ENCODE measurements around the gene THSD7B.

Gene THSD7B

DNA sequence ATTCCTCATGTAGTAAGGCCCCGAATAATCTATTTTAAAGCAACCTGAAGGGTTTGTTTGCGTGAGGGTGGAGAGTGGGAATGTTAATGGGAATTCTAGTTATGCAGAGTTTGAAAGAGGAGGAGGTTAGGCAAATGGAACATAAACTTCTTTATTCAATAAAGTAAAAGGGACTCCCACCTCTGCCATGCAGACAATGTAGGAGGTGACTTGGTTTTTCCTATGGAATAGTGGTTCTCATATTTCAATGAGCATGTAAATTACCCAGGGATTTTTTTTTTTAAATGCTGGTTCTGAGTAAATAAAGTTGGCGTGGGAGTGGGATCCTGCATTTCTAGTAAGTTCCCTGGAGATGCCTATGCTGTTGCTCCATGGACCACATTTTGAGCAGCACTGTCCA, 367.9 kb downstream of the THSD7B start:
- no peak for DNase-seq
- TF ChIP-seq GATA1 (IDR thresholded peaks at IDR 0.05; ENCODE audit: low read depth, low read length) (no peak), POLR2A (IDR thresholded peaks at IDR 0.05; ENCODE audit: low read length) (no peak)

DNA sequence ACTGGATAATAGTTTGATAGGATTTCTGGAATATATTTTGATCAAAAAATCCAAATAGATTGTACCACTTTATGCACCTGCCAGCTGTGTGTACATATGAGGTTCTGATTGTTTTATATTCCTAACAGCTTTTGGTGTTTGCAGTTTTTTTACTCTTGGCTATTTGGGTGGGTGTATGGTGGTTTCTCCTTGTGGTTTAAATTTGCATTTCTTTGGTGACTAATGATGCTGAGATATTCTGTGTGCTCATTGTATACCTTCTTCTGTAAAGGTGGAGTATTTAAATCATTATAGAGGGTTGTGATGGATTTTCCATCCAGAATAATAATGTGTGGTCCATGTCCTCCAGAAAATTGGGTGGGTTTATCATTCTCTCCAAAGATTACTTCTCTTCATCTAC, 372.9 kb downstream of the THSD7B start:
- no peak for DNase-seq
- TF ChIP-seq GATA1 (IDR thresholded peaks at IDR 0.05; ENCODE audit: low read depth, low read length) = no peak
- no peak for TF ChIP-seq POLR2A (IDR thresholded peaks at IDR 0.05; ENCODE audit: low read length)

DNA sequence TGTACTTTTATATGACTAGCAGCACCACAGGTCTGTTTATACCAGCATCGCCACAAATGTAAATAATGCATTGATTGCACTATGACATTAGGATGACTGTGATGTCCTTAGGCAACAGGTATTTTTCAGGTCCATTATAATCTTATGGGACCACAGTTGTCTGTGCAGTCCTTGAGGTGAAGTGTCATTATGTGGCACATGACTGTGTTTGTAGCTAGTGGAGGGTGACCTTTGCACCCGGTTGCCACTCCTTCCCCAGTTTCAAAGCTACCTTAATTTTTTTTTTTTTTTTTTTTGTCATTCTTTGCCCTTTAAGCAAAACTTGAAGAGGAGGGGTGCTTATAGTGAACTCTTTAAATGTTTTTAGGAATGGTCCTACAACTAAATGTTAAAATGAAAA, 386.4 kb downstream of the THSD7B start:
- no peak for DNase-seq
- TF ChIP-seq GATA1 (IDR thresholded peaks at IDR 0.05; ENCODE audit: low read depth, low read length) = no peak
- TF ChIP-seq POLR2A (IDR thresholded peaks at IDR 0.05; ENCODE audit: low read length) = no peak

DNA sequence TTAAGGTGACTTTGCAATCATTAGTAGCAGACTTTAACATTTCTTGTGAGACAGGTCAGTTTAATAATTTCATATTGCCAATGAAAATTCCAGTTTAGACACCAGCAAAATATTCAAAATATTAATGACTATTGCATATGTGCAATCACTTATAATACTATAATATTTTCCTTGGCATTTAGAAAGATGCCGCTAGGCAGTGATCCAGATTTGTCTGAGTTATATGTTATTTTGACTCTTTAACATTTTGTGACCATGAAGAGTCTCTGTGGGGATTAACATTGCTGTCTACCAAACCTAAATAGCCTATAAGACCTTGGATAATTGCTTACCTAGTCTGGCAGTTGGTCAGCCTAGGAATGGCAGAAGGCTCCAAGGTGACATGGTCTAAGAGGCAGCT, 389.6 kb downstream of the THSD7B start:
- TF ChIP-seq GATA1 (IDR thresholded peaks at IDR 0.05; ENCODE audit: low read depth, low read length) = no peak
- TF ChIP-seq POLR2A (IDR thresholded peaks at IDR 0.05; ENCODE audit: low read length) = no peak
- no peak for DNase-seq

DNA sequence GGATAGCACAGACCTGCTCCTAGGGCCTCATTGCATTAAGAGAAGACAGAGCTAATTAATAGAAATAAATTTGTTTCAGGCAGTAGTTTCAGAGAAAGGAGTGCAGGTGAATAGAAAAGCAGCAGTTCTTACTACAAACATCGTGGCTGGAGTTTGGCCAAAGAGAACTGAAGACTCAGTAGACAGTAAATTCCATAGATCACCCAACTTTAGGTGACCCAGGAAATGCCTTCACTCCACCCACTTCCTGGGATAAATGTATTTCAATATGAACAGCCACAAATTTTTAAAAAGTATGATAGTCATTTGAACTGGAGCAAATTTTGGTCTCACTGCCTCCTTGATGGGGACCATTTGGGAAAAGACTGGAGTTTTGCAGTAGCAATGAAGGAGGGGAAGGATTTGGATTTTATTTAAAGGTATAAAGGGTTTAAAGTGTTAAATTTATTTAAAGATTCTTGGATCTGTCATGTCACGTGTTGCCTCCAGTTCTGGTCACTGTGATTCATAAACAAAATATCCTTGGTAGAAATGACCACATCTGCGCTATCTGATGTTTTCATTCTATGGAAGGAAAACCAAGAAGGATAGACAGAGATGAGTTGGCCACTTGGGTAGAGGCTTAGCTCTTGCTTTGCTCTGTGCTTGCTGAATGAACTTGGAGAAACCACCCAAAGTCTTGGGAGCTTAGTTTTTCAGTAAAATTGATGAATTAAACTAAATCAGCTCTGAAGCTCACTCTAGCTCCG, 390.2 kb downstream of the THSD7B start:
- TF ChIP-seq GATA1 (IDR thresholded peaks at IDR 0.05; ENCODE audit: low read depth, low read length) = no peak
- no peak for TF ChIP-seq POLR2A (IDR thresholded peaks at IDR 0.05; ENCODE audit: low read length)
- DNase-seq = no peak

DNA sequence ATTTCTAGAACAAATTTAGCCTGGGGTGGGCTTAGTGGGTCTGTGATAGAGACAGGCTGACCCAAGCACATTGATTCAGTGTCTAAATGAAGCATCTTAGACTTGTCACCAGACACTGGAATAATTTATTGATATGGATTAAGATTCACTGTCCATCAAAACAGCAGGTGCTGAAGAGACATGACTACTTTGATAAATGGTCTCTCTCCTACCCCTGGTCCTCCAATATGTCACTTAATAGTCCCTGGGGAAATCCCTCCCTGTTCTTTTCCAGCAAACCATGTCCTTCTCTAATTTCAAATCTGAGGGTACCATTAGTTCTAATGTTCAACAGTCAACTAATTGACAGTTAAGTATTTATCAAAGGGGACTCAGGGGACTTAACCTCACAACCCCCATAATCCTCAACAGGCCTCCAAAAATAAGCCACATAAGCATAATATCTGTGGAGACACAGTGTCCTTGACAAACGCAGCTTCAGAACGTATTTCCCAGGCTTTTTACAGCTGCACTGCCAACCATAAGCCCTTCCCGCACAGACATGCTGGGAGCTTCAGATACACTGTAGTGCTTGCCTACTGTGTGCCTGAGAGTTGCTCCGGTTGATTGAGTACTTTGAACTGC, 391.0 kb downstream of the THSD7B start:
- DNase-seq = no peak
- TF ChIP-seq GATA1 (IDR thresholded peaks at IDR 0.05; ENCODE audit: low read depth, low read length) (no peak), POLR2A (IDR thresholded peaks at IDR 0.05; ENCODE audit: low read length) (no peak)

DNA sequence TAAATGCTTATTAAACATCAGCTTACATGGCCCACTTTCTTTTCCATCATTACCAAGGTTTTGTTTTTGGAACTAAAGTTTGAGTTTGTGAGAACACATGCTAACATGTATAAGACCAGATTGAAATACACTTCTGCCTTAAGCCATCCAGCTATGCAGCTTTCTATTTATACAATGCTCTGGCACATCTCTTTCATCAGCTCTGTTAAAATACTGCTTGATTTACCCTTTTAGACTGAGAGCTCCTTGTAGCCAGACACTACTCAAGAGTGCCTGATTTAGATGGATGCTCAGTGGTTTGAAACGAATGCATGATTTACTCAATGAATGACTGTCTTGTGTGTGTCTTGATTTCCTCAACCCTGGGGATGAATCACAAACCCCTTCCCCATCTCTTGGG, 392.5 kb downstream of the THSD7B start:
- no peak for DNase-seq
- no peak for TF ChIP-seq GATA1 (IDR thresholded peaks at IDR 0.05; ENCODE audit: low read depth, low read length)
- no peak for TF ChIP-seq POLR2A (IDR thresholded peaks at IDR 0.05; ENCODE audit: low read length)

DNA sequence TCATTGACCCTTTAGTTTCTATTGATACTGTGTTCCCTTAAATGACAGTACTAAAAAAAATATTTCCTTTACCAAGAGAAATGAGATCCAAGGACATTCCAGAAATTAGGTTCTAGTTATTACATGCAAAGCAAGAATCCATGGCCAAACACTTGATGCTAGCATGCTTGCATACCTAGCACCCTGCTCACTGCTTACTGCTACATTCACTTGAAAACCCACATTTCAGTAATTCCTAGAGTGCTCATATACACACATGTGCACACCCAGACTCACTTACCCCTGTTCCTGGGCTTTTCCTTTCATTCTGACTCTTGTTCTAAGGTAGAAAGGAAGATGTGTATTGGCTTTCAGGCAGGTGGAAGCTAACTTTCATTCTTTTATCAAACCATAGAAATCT, 395.9 kb downstream of the THSD7B start:
- TF ChIP-seq GATA1 (IDR thresholded peaks at IDR 0.05; ENCODE audit: low read depth, low read length) = no peak
- no peak for TF ChIP-seq POLR2A (IDR thresholded peaks at IDR 0.05; ENCODE audit: low read length)
- DNase-seq = no peak

DNA sequence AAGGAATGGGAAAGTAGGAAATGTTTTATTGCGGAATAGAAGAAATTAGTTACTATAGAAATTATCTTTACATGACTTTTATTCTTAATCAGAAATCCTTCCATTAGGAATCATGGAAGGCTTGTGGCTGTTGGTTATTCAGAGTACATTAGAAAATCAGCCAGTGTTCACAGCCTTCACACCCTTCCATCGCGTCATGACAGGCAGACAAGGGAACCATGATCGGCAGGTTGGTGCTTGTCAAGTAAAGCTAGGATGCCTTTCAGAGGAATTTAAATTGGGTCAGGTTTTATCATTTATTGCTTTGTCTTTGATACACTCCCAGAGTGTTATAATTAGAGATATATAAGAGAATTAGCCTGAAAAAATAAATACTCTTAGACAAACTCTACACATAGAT, 400.6 kb downstream of the THSD7B start:
- no peak for DNase-seq
- no peak for TF ChIP-seq POLR2A (IDR thresholded peaks at IDR 0.05; ENCODE audit: low read length)
- TF ChIP-seq GATA1 (IDR thresholded peaks at IDR 0.05; ENCODE audit: low read depth, low read length) = no peak

DNA sequence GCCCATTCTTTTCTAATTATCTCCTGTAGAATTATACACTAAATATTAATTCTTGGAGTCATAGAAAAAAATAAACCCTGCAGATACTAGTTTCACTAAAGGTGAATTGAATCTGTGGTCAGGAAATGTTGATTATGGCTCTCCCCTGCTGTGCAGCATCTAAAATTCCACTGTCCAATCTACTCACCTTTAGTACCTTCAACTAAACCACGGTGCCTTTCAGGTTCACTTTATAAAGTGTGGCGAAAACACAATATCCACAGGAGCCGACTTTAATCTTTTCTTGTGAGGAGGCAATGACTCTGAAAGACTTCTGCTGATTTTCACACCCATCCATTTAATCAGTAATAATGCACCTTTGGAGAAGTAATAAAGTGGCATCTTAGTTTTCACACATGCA, 402.3 kb downstream of the THSD7B start:
- no peak for TF ChIP-seq POLR2A (IDR thresholded peaks at IDR 0.05; ENCODE audit: low read length)
- TF ChIP-seq GATA1 (IDR thresholded peaks at IDR 0.05; ENCODE audit: low read depth, low read length) = no peak
- no peak for DNase-seq

DNA sequence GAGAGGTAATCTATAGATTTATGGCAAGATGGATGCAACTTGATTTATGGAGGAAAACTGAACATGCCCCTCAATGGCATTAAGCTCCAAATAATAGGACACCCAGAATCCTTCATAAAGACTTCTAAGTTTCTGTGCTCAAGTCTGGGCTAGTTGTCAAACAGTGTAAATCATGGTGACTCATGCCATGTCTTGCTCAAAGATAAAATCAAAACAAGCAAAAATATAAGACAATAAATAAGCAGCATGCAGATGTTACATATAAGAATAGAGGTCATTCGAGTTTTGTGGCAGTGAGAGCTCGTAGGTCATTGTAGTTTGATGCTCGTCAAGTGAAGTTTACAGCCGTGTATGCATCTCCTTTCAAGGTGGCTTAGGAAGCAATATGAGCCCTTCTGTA, 403.2 kb downstream of the THSD7B start:
- TF ChIP-seq GATA1 (IDR thresholded peaks at IDR 0.05; ENCODE audit: low read depth, low read length) (no peak), POLR2A (IDR thresholded peaks at IDR 0.05; ENCODE audit: low read length) (no peak)
- DNase-seq = no peak

DNA sequence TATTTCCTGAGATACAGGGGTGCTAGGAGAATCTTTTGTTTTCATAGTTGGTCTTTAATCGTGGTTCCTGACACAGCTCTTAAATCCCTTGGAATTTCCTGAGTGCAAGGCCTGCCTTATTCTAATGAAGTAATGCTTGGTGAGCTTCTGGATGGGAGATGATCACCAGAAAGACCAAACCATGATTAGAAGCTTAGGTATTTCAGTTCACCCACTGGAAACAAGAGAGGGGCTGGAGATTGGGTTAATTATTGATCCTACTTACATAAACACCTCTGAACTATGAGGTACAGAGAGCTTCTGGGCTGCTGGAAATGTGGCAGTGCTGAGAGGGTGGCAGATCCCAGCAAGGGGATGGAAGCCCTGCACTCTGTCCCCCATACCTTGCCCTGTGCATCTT, 406.8 kb downstream of the THSD7B start:
- DNase-seq = no peak
- TF ChIP-seq GATA1 (IDR thresholded peaks at IDR 0.05; ENCODE audit: low read depth, low read length) = no peak

DNA sequence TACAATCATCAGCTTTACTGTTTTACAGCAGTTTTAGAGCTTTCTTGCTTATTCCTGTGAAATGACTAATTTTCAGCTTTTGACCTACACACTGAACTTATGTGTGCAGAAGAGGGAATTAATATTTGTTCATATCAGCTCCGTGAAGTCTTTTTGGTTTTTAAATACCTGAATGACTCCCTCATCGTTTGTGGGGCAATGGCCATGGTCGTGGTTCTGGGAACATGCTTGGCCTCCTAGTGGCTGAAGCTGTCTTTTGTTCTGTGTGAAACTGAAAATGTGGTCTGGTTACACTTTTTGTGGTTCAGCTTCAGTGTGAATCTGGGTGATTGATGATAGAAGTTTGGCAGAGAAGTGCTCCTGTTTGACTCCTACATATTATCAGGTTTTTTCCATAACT, 408.1 kb downstream of the THSD7B start:
- TF ChIP-seq GATA1 (IDR thresholded peaks at IDR 0.05; ENCODE audit: low read depth, low read length) (no peak), POLR2A (IDR thresholded peaks at IDR 0.05; ENCODE audit: low read length) (no peak)
- DNase-seq = no peak

DNA sequence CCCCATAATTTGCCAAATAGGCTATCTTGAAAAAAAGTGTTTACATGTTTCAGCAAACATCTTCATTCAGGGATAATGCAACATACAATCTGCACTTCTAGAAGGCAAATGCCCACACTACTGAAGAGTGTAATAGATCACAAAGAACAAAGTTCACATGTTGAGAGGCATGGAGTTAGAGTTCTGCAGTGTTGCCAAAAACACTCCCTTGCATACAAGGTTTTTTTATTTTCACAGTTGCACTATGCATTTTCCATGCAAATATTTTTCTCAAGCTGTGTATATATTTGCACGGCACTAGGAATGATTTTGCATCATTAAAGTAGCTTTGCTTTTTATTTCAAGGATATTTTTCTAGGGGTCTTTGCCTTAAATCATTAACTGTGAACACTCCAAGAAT, 409.9 kb downstream of the THSD7B start:
- TF ChIP-seq POLR2A (IDR thresholded peaks at IDR 0.05; ENCODE audit: low read length) (no peak), GATA1 (IDR thresholded peaks at IDR 0.05; ENCODE audit: low read depth, low read length) (no peak)
- DNase-seq = no peak

DNA sequence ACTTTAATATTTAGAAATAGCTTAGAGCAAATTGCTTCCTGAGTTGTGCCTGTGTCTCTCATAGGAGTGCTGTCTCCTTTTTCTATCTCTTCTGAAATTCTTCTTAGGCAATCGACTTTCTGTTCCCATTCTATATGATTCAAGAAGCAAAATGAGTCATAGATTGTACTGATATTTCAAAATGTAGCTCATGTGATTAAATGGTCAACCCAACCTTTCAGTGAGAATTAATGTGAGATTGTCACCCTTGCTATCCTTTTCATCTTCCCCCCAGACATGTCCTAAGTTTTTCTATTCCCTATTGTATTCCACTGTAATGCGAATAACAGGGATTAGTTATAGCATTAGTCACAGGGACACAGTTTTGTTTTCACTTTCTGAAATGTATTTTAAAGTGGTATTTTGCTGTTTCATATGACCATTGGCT, 413.6 kb downstream of the THSD7B start:
- TF ChIP-seq GATA1 (IDR thresholded peaks at IDR 0.05; ENCODE audit: low read depth, low read length) (no peak), POLR2A (IDR thresholded peaks at IDR 0.05; ENCODE audit: low read length) (no peak)
- DNase-seq = no peak

Measured in erythroblast (primary cell).